ENCODE measurements around the gene ADGRL3.

The ADGRL3 gene

DNA sequence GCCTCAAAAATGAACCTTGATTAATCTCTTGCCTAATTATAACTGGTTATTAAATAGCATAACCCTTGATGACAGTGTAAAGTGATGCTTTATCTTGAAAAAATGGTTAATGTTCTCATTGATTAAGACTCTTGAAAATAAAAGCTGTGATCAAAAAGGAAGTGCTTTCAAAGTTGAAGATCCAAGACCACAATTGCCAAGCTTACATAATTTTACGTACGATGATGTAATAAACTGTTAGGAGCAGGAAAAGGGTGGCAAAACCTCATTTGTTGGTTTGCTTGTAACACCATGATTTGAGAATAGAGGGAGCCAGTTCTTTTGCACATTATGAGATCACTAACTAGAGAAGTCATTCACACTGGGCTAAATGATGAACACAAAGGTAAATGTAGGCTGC is 322.2 kb downstream of the ADGRL3 start:
- Histone ChIP-seq H3K36me3 (ENCODE audit: insufficient read depth, low read length) (no peaks in the 10 kb centered on the region), H3K4me2 (ENCODE audit: low read length) (no peak overlapping the region), H3K4me3 (ENCODE audit: low read depth, low read length, poor library complexity, severe bottlenecking) (no peak overlapping the region), H3K4me1 (ENCODE audit: insufficient read depth, low read length, severe bottlenecking) (no peaks in the 10 kb centered on the region), H3K9me2 (ENCODE audit: low read depth, low read length) (no peaks in the 10 kb centered on the region), H3F3A (ENCODE audit: insufficient read depth, low read length) (no peaks in the 10 kb centered on the region), H3K9me3 (ENCODE audit: low read length) (no peaks in the 10 kb centered on the region), H2AFZ (ENCODE audit: low read length) (no peak overlapping the region), H3K27ac (ENCODE audit: low read depth, low read length, poor library complexity, severe bottlenecking) (no peak overlapping the region), H4K20me1 (ENCODE audit: insufficient read depth, low read length) (no peaks in the 10 kb centered on the region), H3K79me2 (ENCODE audit: insufficient read depth, low read length) (no peaks in the 10 kb centered on the region), H3K9ac (ENCODE audit: low read length) (no peak overlapping the region), H3K27me3 (ENCODE audit: insufficient read depth, low read length) (no peaks in the 10 kb centered on the region)
- TF ChIP-seq EZH2 (IDR thresholded peaks at IDR 0.05; ENCODE audit: borderline replicate concordance, low read length) (no peak), CTCF (IDR thresholded peaks at IDR 0.05; ENCODE audit: low read length) (no peak)

- TF ChIP-seq CTCF (IDR thresholded peaks at IDR 0.05; ENCODE audit: low read length), result no peak
- no peak for TF ChIP-seq EZH2 (IDR thresholded peaks at IDR 0.05; ENCODE audit: borderline replicate concordance, low read length)
- no peak overlapping the region for H3K27ac ChIP-seq (ENCODE audit: low read depth, low read length, poor library complexity, severe bottlenecking)
- H2AFZ ChIP-seq (ENCODE audit: low read length), result no peak overlapping the region
- H3K36me3 ChIP-seq (ENCODE audit: insufficient read depth, low read length), result no peaks in the 10 kb centered on the region
- no peaks in the 10 kb centered on the region for H3K9me2 ChIP-seq (ENCODE audit: low read depth, low read length)
- no peaks in the 10 kb centered on the region for H3K4me1 ChIP-seq (ENCODE audit: insufficient read depth, low read length, severe bottlenecking)
- no peak overlapping the region for H3K9ac ChIP-seq (ENCODE audit: low read length)
- H3K4me3 ChIP-seq (ENCODE audit: low read depth, low read length, poor library complexity, severe bottlenecking), result no peak overlapping the region
- no peaks in the 10 kb centered on the region for H4K20me1 ChIP-seq (ENCODE audit: insufficient read depth, low read length)
- no peaks in the 10 kb centered on the region for H3K9me3 ChIP-seq (ENCODE audit: low read length)
- no peaks in the 10 kb centered on the region for H3K27me3 ChIP-seq (ENCODE audit: insufficient read depth, low read length)
- H3K79me2 ChIP-seq (ENCODE audit: insufficient read depth, low read length), result no peaks in the 10 kb centered on the region
- no peak overlapping the region for H3K4me2 ChIP-seq (ENCODE audit: low read length)
- no peaks in the 10 kb centered on the region for H3F3A ChIP-seq (ENCODE audit: insufficient read depth, low read length)
These were observed 327.8 kb downstream of the ADGRL3 start for GRCh38 chr4:61527888-61528287.

- H4K20me1 ChIP-seq (ENCODE audit: insufficient read depth, low read length), result no peaks in the 10 kb centered on the region
- no peaks in the 10 kb centered on the region for H3K9me3 ChIP-seq (ENCODE audit: low read length)
- no peak overlapping the region for H3K4me2 ChIP-seq (ENCODE audit: low read length)
- H3F3A ChIP-seq (ENCODE audit: insufficient read depth, low read length), result no peaks in the 10 kb centered on the region
- H3K27ac ChIP-seq (ENCODE audit: low read depth, low read length, poor library complexity, severe bottlenecking), result no peak overlapping the region
- no peaks in the 10 kb centered on the region for H3K4me1 ChIP-seq (ENCODE audit: insufficient read depth, low read length, severe bottlenecking)
- no peak overlapping the region for H3K4me3 ChIP-seq (ENCODE audit: low read depth, low read length, poor library complexity, severe bottlenecking)
- no peaks in the 10 kb centered on the region for H3K79me2 ChIP-seq (ENCODE audit: insufficient read depth, low read length)
- H3K9ac ChIP-seq (ENCODE audit: low read length), result no peak overlapping the region
- H3K27me3 ChIP-seq (ENCODE audit: insufficient read depth, low read length), result no peaks in the 10 kb centered on the region
- no peaks in the 10 kb centered on the region for H3K36me3 ChIP-seq (ENCODE audit: insufficient read depth, low read length)
- no peak for TF ChIP-seq CTCF (IDR thresholded peaks at IDR 0.05; ENCODE audit: low read length)
- TF ChIP-seq EZH2 (IDR thresholded peaks at IDR 0.05; ENCODE audit: borderline replicate concordance, low read length), result no peak
- H3K9me2 ChIP-seq (ENCODE audit: low read depth, low read length), result no peaks in the 10 kb centered on the region
- H2AFZ ChIP-seq (ENCODE audit: low read length), result no peak overlapping the region
These were observed 328.5 kb downstream of the ADGRL3 start for GRCh38 chr4:61528595-61528994.

All from OCI-LY1 (cell line).